Esophagus squamous epithelium (tissue), 5 donors: ENCODE data around the gene RAB36. TPM values are rescaled to one million over a fixed set of nuclear protein-coding genes. Genes with fewer than 3 reads are reported as not detected.

ENCODE experiments used
- DNase-seq: peaks from one replicate; lab custom pipeline; 2025; lab: John Stamatoyannopoulos, UW
- H3K27ac ChIP-seq, 4 donors: fragments of 200-600 bp; sonication (generic); one replicate each; pipeline ENCODE4 v1.5.1; 2016 to 2019; ENCODE audit warnings: mild to moderate bottlenecking in 1 of 4
- H3K27me3 ChIP-seq, 4 donors: fragments of 200-600 bp; sonication (generic); 1 replicate in 3 of 4; 2 replicates in 1 of 4; pipeline versions ENCODE4 v1.5.1 to v1.6.0; 2017 to 2021; ENCODE audit warnings: antibody characterized with exemption in 1 of 4
- H3K36me3 ChIP-seq, 3 donors: fragments of 200-600 bp; sonication (generic); one replicate each; pipeline ENCODE4 v1.5.1; 2016 to 2019
- H3K4me1 ChIP-seq, 3 donors: fragments of 200-600 bp; sonication (generic); one replicate each; pipeline ENCODE4 v1.5.1; 2017 to 2019
- H3K4me3 ChIP-seq, 4 donors: fragments of 200-600 bp; sonication (generic); 1 replicate in 3 of 4; 2 replicates in 1 of 4; pipeline ENCODE4 v1.5.1; 2016 to 2019; ENCODE audit warnings: mild to moderate bottlenecking in 2 of 4, moderate library complexity in 1 of 4
- H3K9me3 ChIP-seq, 3 donors: fragments of 200-600 bp; sonication (generic); one replicate each; pipeline ENCODE4 v1.5.1; 2016 to 2019
- POLR2A ChIP-seq, 4 donors: fragments of 450-650 bp; IDR thresholded peaks; one replicate each; pipeline ENCODE4 v1.6.1; 2017; ENCODE audit warnings: antibody characterized with exemption in 4 of 4, mild to moderate bottlenecking in 4 of 4, moderate library complexity in 3 of 4
- WGBS, 2 donors: methylation state at CpG; one replicate each; pipeline ENCODE4 v1.1.5; 2018; 5-methylcytosine and 5-hydroxymethylcytosine counted together
- intact Hi-C: fragments of 100-400 bp; cut with DNase I; formaldehyde crosslinking; loops from one replicate; pipeline ENCODE4 v1.15.0; 2022
- total RNA-seq, 4 donors: library from RNA; depleted of rRNA; stranded (reverse); fragments of >200 nt; gene quantifications; one replicate each; pipeline ENCODE4 v1.1.0, GENCODE V29; 2016
- TF ChIP-seq, protein P1 (sequence below), 6 experiments: fragments of 450-650 bp in 4 of 6; fragments of 200-600 bp in 2 of 6; sonication (generic) in 2 of 6; IDR thresholded peaks; one replicate each; pipeline ENCODE4 v1.5.1; 2016 to 2019; ENCODE audit warnings: antibody characterized with exemption in 6 of 6, mild to moderate bottlenecking in 4 of 6, moderate library complexity in 4 of 6
- donor health status: DM: yes; HTN: yes; CAD: no.

RAB36 gene
- total RNA-seq, 4 donors from 2014 or later: 1.4 to 3.9 (median 2.3) TPM

DNA sequence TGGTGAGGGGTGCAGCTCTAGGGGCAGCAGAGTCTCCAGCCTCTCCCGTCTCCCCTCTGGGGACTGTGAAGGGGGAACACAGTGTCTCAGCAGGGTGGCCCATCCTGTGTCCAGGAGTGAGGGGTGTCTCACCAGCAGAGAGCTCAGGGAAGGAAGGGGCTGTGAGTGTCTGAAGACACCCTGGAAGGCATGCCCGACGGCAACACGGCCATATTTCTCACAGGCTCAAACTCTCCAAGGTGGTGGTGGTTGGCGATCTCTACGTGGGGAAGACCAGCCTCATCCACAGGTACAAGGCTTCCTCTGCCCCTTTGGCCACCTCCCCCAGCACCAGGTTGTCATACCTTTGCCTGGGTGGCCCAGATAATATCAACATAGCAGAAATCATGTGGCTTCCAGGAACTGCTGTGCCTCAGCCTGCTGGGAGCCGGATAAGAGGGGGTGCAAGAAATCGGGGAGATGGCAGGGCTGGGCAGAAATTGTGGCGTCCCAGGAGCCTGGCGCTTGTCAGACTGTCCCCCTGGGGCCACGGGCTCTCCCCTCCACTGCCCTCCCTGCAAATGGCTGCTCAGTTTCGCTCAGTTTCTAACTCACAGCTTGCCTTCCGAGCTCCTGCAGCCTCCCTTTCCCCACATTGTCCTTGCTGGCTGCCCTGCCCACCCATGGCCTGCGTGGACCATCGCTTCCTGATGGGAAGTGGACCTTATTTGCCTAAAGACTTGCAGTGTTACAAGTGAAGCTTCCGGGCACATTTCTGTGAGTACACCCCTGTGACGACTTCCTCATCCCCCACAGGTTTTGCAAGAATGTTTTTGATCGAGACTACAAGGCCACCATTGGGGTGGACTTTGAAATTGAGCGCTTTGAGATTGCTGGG lies 7.2 kb downstream of the RAB36 start:
- 78 to 79% methylated on average over 12 to 18 of the region's 19 CpGs for WGBS, 2 donors
- intact Hi-C loops: no loop called here
- H3K27ac ChIP-seq: no peak overlapping the region
- TF ChIP-seq, protein P1, sequence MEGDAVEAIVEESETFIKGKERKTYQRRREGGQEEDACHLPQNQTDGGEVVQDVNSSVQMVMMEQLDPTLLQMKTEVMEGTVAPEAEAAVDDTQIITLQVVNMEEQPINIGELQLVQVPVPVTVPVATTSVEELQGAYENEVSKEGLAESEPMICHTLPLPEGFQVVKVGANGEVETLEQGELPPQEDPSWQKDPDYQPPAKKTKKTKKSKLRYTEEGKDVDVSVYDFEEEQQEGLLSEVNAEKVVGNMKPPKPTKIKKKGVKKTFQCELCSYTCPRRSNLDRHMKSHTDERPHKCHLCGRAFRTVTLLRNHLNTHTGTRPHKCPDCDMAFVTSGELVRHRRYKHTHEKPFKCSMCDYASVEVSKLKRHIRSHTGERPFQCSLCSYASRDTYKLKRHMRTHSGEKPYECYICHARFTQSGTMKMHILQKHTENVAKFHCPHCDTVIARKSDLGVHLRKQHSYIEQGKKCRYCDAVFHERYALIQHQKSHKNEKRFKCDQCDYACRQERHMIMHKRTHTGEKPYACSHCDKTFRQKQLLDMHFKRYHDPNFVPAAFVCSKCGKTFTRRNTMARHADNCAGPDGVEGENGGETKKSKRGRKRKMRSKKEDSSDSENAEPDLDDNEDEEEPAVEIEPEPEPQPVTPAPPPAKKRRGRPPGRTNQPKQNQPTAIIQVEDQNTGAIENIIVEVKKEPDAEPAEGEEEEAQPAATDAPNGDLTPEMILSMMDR (IDR thresholded peaks at IDR 0.05): no peak
- no peak for TF ChIP-seq POLR2A (IDR thresholded peaks at IDR 0.05)
- no peaks in the 10 kb centered on the region for H3K9me3 ChIP-seq
- no peaks in the 10 kb centered on the region for H3K27me3 ChIP-seq
- H3K4me1 ChIP-seq: peaks cover 0 to 44% (median 9%) of the 10 kb centered on the region in 3 donors
- no peak for DNase-seq
- H3K4me3 ChIP-seq: no peak overlapping the region
- H3K36me3 ChIP-seq: peaks cover 0 to 30% (median 0%) of the 10 kb centered on the region in 3 donors

DNA sequence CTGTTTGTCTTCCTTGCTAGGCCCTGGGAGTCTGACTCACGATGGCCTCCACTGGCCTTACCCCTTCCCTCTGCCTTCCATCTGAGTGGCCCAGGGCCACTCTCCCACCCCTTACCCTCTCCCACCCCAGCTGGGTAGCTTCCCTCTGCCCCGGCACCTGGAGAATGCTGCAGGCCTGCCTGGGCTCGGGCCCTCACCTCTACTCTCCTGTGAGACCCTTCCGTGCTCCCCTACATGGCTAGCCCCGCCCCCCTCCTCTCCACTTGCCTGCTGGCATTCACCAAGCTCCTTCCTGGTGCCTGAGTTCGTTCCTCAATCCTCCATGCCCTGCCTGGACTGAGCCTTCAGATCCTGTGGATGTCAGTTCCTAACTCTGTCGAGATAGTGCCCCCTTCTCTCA lies 8.7 kb downstream of the RAB36 start:
- no peak overlapping the region for H3K27ac ChIP-seq
- peaks cover 0 to 31% (median 0%) of the 10 kb centered on the region in 3 donors for H3K4me1 ChIP-seq
- no peaks in the 10 kb centered on the region for H3K27me3 ChIP-seq
- intact Hi-C loops: no loop called here
- no peak overlapping the region for H3K4me3 ChIP-seq
- H3K9me3 ChIP-seq: no peaks in the 10 kb centered on the region
- TF ChIP-seq, protein P1 (IDR thresholded peaks at IDR 0.05): no peak
- no peak for TF ChIP-seq POLR2A (IDR thresholded peaks at IDR 0.05)
- DNase-seq: no peak
- H3K36me3 ChIP-seq: peaks cover 0 to 30% (median 0%) of the 10 kb centered on the region in 3 donors
- 95% methylated on average over 4 to 7 of the region's 7 CpGs for WGBS, 2 donors

DNA sequence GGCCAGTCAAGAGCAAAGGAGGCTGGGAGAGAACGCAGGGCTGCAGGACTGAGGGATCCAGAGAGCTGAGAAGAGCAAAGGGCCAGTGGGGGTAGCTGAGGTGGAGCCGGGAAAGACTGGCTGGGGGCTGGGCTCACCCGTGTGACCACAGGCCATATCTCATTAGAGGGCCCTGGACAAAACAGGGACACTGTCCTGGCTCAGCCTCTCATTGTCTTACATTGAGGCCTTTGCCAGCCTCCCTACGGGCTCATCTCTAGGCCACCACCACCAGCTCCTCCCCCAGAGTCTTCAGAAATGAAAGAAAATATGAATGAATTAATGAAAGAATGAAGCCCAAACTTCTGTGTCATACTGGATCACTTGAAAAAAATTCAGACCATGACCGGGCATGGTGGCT lies 9.2 kb downstream of the RAB36 start:
- DNase-seq: no peak
- no peaks in the 10 kb centered on the region for H3K27me3 ChIP-seq
- H3K4me1 ChIP-seq: peaks cover 0 to 26% (median 0%) of the 10 kb centered on the region in 3 donors
- TF ChIP-seq, protein P1 (IDR thresholded peaks at IDR 0.05): no peak
- no peak for TF ChIP-seq POLR2A (IDR thresholded peaks at IDR 0.05)
- no peak overlapping the region for H3K27ac ChIP-seq
- intact Hi-C loops: no loop called here
- no peak overlapping the region for H3K4me3 ChIP-seq
- H3K36me3 ChIP-seq: peaks cover 0 to 30% (median 0%) of the 10 kb centered on the region in 3 donors
- 84 to 90% methylated on average over 4 to 5 of the region's 5 CpGs for whole genome bisulfite sequencing, 2 donors
- H3K9me3 ChIP-seq: no peaks in the 10 kb centered on the region

DNA sequence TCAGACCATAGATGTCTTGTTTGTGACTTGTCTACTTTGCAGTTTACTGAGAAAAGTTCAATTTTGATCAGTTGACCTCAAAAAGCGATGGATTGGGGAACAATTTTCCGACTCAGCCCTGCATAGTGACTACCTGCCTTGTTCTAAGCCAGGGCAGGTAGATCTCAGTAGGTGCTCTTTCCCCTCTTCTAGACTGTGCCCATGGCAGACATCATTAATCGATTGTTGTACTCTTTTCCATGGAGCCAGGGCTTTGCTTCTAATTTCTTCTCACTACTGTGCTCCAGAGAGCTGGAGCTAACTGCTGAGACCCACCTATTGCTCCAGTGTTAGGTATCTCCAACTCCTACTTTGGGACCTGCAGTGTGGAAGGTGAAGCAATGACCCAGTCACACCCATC lies 9.9 kb downstream of the RAB36 start:
- no peaks in the 10 kb centered on the region for H3K27me3 ChIP-seq
- no peak for DNase-seq
- H3K27ac ChIP-seq: no peak overlapping the region
- H3K36me3 ChIP-seq: peaks cover 0 to 25% (median 0%) of the 10 kb centered on the region in 3 donors
- H3K4me1 ChIP-seq: peaks cover 0 to 20% (median 0%) of the 10 kb centered on the region in 3 donors
- no peak overlapping the region for H3K4me3 ChIP-seq
- TF ChIP-seq, protein P1 (IDR thresholded peaks at IDR 0.05): no peak
- intact Hi-C loops: no loop called here
- 91 to 95% methylated on average over 3 of the region's 3 CpGs for WGBS, 2 donors
- H3K9me3 ChIP-seq: no peaks in the 10 kb centered on the region

DNA sequence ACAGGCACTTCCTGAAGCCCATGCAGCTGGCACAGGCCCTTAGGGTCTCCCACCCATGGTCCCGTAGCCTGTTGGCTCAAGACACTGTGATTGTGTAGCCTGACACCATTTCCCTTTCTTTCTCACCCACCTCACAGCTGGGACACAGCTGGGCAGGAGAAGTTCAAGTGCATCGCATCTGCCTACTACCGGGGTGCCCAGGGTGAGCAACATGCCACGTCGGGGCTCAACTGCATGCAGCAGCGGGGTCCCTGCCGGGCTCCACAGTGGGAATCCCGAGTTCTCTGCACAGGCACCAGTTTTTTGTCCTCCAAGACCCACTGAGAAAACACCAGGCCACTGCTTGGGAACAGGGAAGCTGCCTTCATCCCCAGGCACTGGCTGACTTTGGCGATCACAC lies 10.6 kb downstream of the RAB36 start:
- intact Hi-C loops: no loop called here
- TF ChIP-seq POLR2A (IDR thresholded peaks at IDR 0.05): no peak
- TF ChIP-seq, protein P1 (IDR thresholded peaks at IDR 0.05): no peak
- DNase-seq: no peak
- Histone ChIP-seq H3K4me1 (peaks cover 0 to 20% (median 0%) of the 10 kb centered on the region in 3 donors), H3K4me3 (no peak overlapping the region), H3K27ac (no peak overlapping the region), H3K36me3 (peaks cover 0 to 22% (median 0%) of the 10 kb centered on the region in 3 donors), H3K27me3 (no peaks in the 10 kb centered on the region), H3K9me3 (no peaks in the 10 kb centered on the region)
- 90 to 100% methylated on average over 4 to 8 of the region's 9 CpGs for WGBS, 2 donors
